BE2C (cell line): Measurements from ENCODE around the gene RINT1.

ENCODE experiments used
- DNase-seq: peaks from one replicate; pipeline ENCODE4 v3.0.0-alpha.2; 2020
- H3K27me3 ChIP-seq: fragments of 250-450 bp; sonication (Bioruptor Pico); 2 replicates; pipeline ENCODE4 v1.5.1; 2020; ENCODE audit warnings: mild to moderate bottlenecking
- H3K36me3 ChIP-seq: fragments of 250-450 bp; sonication (Bioruptor Pico); 2 replicates; pipeline ENCODE4 v1.5.1; 2020; ENCODE audit warnings: mild to moderate bottlenecking
- H3K4me1 ChIP-seq: fragments of 250-450 bp; sonication (Bioruptor Pico); 2 replicates; pipeline ENCODE4 v1.5.1; 2020
- H3K4me3 ChIP-seq: 2 replicates; pipeline ENCODE4 v1.5.1; 2011; ENCODE audit warnings: low read depth, low read length
- H3K9me3 ChIP-seq: fragments of 250-450 bp; sonication (Bioruptor Pico); 2 replicates; pipeline ENCODE4 v1.5.1; 2020
- TF ChIP-seq, protein P1 (sequence below): IDR thresholded peaks from 2 replicates; pipeline ENCODE4 v1.5.1; 2012; ENCODE audit warnings: mild to moderate bottlenecking, low read depth, low read length

RINT1 gene

GRCh38 chr7:105532709-105533460 lies 884 bp downstream of the RINT1 start:
- TF ChIP-seq, protein P1, sequence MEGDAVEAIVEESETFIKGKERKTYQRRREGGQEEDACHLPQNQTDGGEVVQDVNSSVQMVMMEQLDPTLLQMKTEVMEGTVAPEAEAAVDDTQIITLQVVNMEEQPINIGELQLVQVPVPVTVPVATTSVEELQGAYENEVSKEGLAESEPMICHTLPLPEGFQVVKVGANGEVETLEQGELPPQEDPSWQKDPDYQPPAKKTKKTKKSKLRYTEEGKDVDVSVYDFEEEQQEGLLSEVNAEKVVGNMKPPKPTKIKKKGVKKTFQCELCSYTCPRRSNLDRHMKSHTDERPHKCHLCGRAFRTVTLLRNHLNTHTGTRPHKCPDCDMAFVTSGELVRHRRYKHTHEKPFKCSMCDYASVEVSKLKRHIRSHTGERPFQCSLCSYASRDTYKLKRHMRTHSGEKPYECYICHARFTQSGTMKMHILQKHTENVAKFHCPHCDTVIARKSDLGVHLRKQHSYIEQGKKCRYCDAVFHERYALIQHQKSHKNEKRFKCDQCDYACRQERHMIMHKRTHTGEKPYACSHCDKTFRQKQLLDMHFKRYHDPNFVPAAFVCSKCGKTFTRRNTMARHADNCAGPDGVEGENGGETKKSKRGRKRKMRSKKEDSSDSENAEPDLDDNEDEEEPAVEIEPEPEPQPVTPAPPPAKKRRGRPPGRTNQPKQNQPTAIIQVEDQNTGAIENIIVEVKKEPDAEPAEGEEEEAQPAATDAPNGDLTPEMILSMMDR, result no peak
- Histone ChIP-seq H3K9me3 (no peaks in the 10 kb centered on the region), H3K4me3 (peak overlapping the region; percentile 97), H3K27me3 (no peaks in the 10 kb centered on the region), H3K36me3 (peaks cover 12% of the 10 kb centered on the region), H3K4me1 (no peaks in the 10 kb centered on the region)
- DNase-seq, result no peak

GRCh38 chr7:105538339-105538738 lies 6.3 kb downstream of the RINT1 start:
- TF ChIP-seq, protein P1, result no peak
- H3K36me3 ChIP-seq, result peaks cover 55% of the 10 kb centered on the region
- H3K4me1 ChIP-seq, result no peaks in the 10 kb centered on the region

GRCh38 chr7:105559926-105560325 lies 27.9 kb downstream of the RINT1 start:
- Histone ChIP-seq H3K9me3 (no peaks in the 10 kb centered on the region), H3K27me3 (no peaks in the 10 kb centered on the region), H3K4me1 (no peaks in the 10 kb centered on the region), H3K36me3 (peaks cover 61% of the 10 kb centered on the region), H3K4me3 (no peak overlapping the region)
- no peak for DNase-seq
- TF ChIP-seq, protein P1, result no peak

More at GRCh38 chr7:105538339-105538738, 6.3 kb downstream of the RINT1 start:
- DNase-seq, result no peak
- H3K27me3 ChIP-seq, result no peaks in the 10 kb centered on the region
- no peaks in the 10 kb centered on the region for H3K9me3 ChIP-seq
- no peak overlapping the region for H3K4me3 ChIP-seq

DNA sequence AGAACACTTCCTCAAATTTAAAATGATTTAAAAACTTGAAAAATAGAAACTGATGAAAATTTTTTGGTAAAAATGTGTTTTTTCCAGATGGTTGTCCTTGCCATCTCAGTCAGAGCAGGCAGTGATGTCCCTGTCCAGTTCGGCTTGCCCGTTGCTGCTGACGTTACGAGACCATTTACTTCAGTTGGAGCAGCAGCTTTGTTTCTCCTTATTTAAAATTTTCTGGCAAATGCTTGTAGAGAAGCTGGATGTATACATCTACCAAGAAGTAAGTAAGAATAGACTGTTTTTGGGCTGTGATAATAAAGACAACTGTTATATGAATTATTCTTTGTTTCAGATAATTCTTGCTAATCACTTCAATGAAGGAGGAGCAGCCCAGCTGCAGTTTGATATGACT lies 33.2 kb downstream of the RINT1 start:
- H3K9me3 ChIP-seq, result no peaks in the 10 kb centered on the region
- TF ChIP-seq, protein P1, result no peak
- no peak overlapping the region for H3K4me3 ChIP-seq
- H3K36me3 ChIP-seq, result peaks cover 52% of the 10 kb centered on the region
- no peak for DNase-seq
- H3K27me3 ChIP-seq, result no peaks in the 10 kb centered on the region
- no peaks in the 10 kb centered on the region for H3K4me1 ChIP-seq

DNA sequence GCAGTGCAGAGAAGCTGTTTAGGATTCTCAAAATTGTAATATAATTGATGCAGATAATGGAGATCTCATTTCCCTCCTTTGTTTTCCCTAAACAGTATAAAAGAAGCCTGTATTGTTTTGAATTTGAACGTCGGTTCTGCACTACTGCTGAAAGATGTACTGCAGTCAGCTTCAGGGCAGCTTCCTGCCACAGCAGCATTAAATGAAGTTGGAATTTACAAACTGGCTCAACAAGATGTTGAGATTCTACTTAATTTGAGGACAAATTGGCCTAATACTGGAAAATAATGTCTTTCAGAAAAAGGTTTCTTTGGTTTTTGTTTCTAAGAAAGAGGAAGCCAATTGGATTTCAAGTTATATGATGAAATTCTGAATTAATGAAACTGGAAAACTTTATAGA lies 35.0 kb downstream of the RINT1 start:
- TF ChIP-seq, protein P1, result no peak
- DNase-seq, result no peak
- Histone ChIP-seq H3K27me3 (no peaks in the 10 kb centered on the region), H3K4me1 (no peaks in the 10 kb centered on the region), H3K4me3 (no peak overlapping the region), H3K36me3 (peaks cover 44% of the 10 kb centered on the region), H3K9me3 (no peaks in the 10 kb centered on the region)

GRCh38 chr7:105567821-105568220 lies 35.8 kb downstream of the RINT1 start:
- no peak for DNase-seq
- no peaks in the 10 kb centered on the region for H3K27me3 ChIP-seq
- no peaks in the 10 kb centered on the region for H3K4me1 ChIP-seq
- peaks cover 37% of the 10 kb centered on the region for H3K36me3 ChIP-seq
- TF ChIP-seq, protein P1, result no peak
- no peak overlapping the region for H3K4me3 ChIP-seq
- no peaks in the 10 kb centered on the region for H3K9me3 ChIP-seq
